ENCODE measurements around the gene MAB21L4. TPM values are rescaled to one million over a fixed set of nuclear protein-coding genes. Genes with fewer than 3 reads are reported as not detected.

MAB21L4 gene
- total RNA-seq, 1 experiment from 2014 or later: not detected

DNA sequence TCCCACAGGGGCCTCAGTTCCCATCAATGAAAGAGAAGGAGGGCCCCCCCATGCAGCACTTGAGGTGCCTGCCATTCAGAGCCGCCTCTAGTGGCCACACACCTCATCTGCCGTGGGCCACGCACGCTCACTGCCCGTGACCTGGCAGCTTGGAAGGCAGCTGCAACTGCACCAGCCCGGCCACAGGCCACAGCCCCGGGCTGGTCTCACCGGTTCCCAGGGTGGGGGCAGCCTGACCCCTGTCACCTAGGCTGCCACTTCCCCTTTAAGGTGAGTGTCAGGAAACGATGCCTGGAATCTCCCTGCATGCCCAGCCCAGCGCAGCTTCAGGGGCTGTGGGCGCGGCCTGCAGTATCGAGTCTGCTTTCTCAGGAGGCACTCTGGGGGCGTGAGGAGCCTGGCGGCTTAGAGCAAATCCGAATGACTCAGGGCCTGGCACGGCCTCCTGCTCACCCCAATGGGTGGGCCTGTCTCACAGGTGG, 2.6 kb downstream of the MAB21L4 start:
- peak overlapping the region in 1 of 2 experiments; percentile 38; a peak in 3 of 4 replicates for H3K4me3 ChIP-seq (replicated peaks in 1 of 2; ENCODE audit: low read depth in 1 of 2, low read length in 2 of 2)
- TF ChIP-seq JUND (IDR thresholded peaks at IDR 0.05): no peak
- no peak for TF ChIP-seq ZFX (IDR thresholded peaks at IDR 0.05)
- no peak for TF ChIP-seq CEBPB (IDR thresholded peaks at IDR 0.05; ENCODE audit: low read depth)
- no peak for TF ChIP-seq YY1 (IDR thresholded peaks at IDR 0.05; ENCODE audit: extremely low read depth, insufficient replicate concordance, low read depth, low read length)
- TF ChIP-seq POLR2A (IDR thresholded peaks at IDR 0.05; ENCODE audit: borderline replicate concordance, extremely low read depth, insufficient read depth, insufficient read length): no peak
- TF ChIP-seq ELF1 (IDR thresholded peaks at IDR 0.05; ENCODE audit: borderline replicate concordance, low read depth): no peak
- TF ChIP-seq RAD21 (IDR thresholded peaks at IDR 0.05; ENCODE audit: low read depth): no peak
- peak in 1 of 3 experiments; percentile 29; a peak in 2 of 6 replicates for TF ChIP-seq CTCF (IDR thresholded peaks at IDR 0.05 in 2 of 3, conservative IDR thresholded peaks at IDR 0.05 in 1 of 3; ENCODE audit: borderline replicate concordance in 1 of 3, insufficient read depth in 1 of 3, low read depth in 2 of 3, low read length in 2 of 3)
- TF ChIP-seq, protein P1, sequence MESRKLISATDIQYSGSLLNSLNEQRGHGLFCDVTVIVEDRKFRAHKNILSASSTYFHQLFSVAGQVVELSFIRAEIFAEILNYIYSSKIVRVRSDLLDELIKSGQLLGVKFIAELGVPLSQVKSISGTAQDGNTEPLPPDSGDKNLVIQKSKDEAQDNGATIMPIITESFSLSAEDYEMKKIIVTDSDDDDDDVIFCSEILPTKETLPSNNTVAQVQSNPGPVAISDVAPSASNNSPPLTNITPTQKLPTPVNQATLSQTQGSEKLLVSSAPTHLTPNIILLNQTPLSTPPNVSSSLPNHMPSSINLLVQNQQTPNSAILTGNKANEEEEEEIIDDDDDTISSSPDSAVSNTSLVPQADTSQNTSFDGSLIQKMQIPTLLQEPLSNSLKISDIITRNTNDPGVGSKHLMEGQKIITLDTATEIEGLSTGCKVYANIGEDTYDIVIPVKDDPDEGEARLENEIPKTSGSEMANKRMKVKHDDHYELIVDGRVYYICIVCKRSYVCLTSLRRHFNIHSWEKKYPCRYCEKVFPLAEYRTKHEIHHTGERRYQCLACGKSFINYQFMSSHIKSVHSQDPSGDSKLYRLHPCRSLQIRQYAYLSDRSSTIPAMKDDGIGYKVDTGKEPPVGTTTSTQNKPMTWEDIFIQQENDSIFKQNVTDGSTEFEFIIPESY (IDR thresholded peaks at IDR 0.05; ENCODE audit: extremely low read depth, insufficient replicate concordance, low read length): no peak
- TF ChIP-seq EGR1 (IDR thresholded peaks at IDR 0.05; ENCODE audit: low read depth): peak; percentile 61
- TF ChIP-seq SIN3A (IDR thresholded peaks at IDR 0.05; ENCODE audit: low read depth): no peak
- TF ChIP-seq EZH2 (IDR thresholded peaks at IDR 0.05): no peak
- TF ChIP-seq CBX3 (IDR thresholded peaks at IDR 0.05; ENCODE audit: low read depth): no peak
- no peak for TF ChIP-seq ZNF274 (IDR thresholded peaks at IDR 0.05; ENCODE audit: low read depth, low read length)
- TF ChIP-seq EZH2phosphoT487 (IDR thresholded peaks at IDR 0.05; ENCODE audit: borderline replicate concordance): no peak
- TF ChIP-seq, protein P2, sequence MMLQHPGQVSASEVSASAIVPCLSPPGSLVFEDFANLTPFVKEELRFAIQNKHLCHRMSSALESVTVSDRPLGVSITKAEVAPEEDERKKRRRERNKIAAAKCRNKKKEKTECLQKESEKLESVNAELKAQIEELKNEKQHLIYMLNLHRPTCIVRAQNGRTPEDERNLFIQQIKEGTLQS (IDR thresholded peaks at IDR 0.05): no peak
- peaks cover 10% of the 10 kb centered on the region; the same call in 1 of the 2 replicates for H3K27me3 ChIP-seq (ENCODE audit: insufficient read depth, low read length)

More for the DNA sequence above, 2.6 kb downstream of the MAB21L4 start:
- BruUV-seq (replicated peaks): no TSS peak
- no peak overlapping the region for H2AFZ ChIP-seq (ENCODE audit: low read depth, low read length, poor library complexity, severe bottlenecking)
- ATAC-seq (peak; percentile 60), DNase-seq (ENCODE audit: low read depth, low spot score) (peak; percentile 28)
- CTCF ChIA-PET: no interaction called here
- H3K9me3 ChIP-seq (ENCODE audit: control insufficient read depth in 1 of 2, insufficient read depth in 1 of 2, low read depth in 1 of 2, low read length in 2 of 2): no peaks in the 10 kb centered on the region
- H3K9ac ChIP-seq (ENCODE audit: low read length): peak overlapping the region; percentile 13; the same call in 1 of the 2 replicates
- RAD21 ChIA-PET (ENCODE audit: low non-redundant PET in 1 of 2, low total read pairs in 2 of 2, uncharacterized antibody in 2 of 2, unreplicated experiment in 2 of 2): no interaction called here
- H4K20me1 ChIP-seq (ENCODE audit: insufficient read depth): no peaks in the 10 kb centered on the region
- H3K4me2 ChIP-seq (ENCODE audit: low read length): peak overlapping the region; percentile 75
- peak overlapping the region; percentile 37; the same call in 1 of the 2 replicates for H3K27ac ChIP-seq (ENCODE audit: low read depth, low read length)
- H3K9me2 ChIP-seq (ENCODE audit: insufficient read depth): no peaks in the 10 kb centered on the region
- peaks cover 34 to 66% of the 10 kb centered on the region in 2 experiments for H3K4me1 ChIP-seq (ENCODE audit: control insufficient read depth in 1 of 2, insufficient read depth in 2 of 2, low read length in 2 of 2)
- POLR2A ChIA-PET: no interaction called here
- H3K36me3 ChIP-seq (ENCODE audit: control insufficient read depth in 1 of 2, insufficient read depth in 2 of 2, low read length in 2 of 2): no peaks in the 10 kb centered on the region
- no peaks in the 10 kb centered on the region for H3K79me2 ChIP-seq (ENCODE audit: insufficient read depth, low read length)
- intact Hi-C loops (cut with micrococcal nuclease): no loop called here
